Measurements from ENCODE around the gene PKHD1. TPM values are rescaled to one million over a fixed set of nuclear protein-coding genes. Genes with fewer than 3 reads are reported as not detected.

Gene PKHD1
- total RNA-seq, 1 donor from 2014 or later, result 0.03 TPM

DNA sequence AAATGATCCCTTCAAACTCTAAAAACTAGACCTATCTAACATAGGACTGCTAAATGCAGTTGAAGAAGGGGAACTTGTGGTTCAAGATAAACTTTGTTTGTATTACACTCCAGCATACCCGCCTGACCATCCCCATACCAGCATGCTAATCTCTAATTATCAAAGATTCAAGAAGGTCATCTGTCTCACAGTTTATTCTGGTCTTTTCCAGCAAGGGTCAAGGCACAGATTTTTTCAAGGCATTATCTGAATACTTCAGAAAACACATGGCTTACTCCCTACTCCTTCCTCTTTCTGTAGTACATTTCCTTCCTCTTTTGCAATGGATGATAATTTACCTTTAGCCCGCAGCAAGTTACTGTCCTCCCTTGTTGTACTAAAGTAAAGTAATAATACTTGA lies 174.1 kb downstream of the PKHD1 start:
- TF ChIP-seq, protein P1, sequence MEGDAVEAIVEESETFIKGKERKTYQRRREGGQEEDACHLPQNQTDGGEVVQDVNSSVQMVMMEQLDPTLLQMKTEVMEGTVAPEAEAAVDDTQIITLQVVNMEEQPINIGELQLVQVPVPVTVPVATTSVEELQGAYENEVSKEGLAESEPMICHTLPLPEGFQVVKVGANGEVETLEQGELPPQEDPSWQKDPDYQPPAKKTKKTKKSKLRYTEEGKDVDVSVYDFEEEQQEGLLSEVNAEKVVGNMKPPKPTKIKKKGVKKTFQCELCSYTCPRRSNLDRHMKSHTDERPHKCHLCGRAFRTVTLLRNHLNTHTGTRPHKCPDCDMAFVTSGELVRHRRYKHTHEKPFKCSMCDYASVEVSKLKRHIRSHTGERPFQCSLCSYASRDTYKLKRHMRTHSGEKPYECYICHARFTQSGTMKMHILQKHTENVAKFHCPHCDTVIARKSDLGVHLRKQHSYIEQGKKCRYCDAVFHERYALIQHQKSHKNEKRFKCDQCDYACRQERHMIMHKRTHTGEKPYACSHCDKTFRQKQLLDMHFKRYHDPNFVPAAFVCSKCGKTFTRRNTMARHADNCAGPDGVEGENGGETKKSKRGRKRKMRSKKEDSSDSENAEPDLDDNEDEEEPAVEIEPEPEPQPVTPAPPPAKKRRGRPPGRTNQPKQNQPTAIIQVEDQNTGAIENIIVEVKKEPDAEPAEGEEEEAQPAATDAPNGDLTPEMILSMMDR (IDR thresholded peaks at IDR 0.05; ENCODE audit: unreplicated experiment), result no peak

DNA sequence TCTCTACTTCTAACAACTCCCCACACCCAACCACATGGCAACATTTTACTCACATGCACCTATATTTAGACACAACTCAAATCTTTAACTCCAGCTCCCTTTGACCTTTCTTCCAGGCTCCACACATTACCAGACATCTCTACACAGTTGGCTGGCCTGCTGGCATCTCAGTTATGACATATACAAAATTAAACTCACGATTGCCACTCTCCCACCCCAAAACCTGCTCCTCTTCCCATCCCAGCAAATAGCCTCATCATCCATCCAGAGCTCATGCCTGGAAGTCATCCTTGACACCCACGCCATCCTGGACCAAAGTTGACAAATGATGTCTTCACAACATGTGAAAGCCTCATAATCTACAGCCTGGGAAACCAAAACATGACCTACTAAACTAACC lies 176.6 kb downstream of the PKHD1 start:
- Mint-ChIP-seq H3K9me3 (ENCODE audit: unreplicated experiment) (no peaks in the 10 kb centered on the region), H3K36me3 (ENCODE audit: low read depth, unreplicated experiment) (no peaks in the 10 kb centered on the region), H3K27me3 (ENCODE audit: unreplicated experiment) (no peaks in the 10 kb centered on the region), H3K4me1 (ENCODE audit: unreplicated experiment) (peaks cover 16% of the 10 kb centered on the region), H3K27ac (ENCODE audit: unreplicated experiment) (no peak overlapping the region), H3K4me3 (ENCODE audit: unreplicated experiment) (no peak overlapping the region)
- DNase-seq (ENCODE audit: low spot score), result no peak
- TF ChIP-seq, protein P1 (IDR thresholded peaks at IDR 0.05; ENCODE audit: unreplicated experiment), result no peak

More for the DNA sequence above, 174.1 kb downstream of the PKHD1 start:
- H3K27ac Mint-ChIP-seq (ENCODE audit: unreplicated experiment), result no peak overlapping the region
- peaks cover 16% of the 10 kb centered on the region for H3K4me1 Mint-ChIP-seq (ENCODE audit: unreplicated experiment)
- no peak overlapping the region for H3K4me3 Mint-ChIP-seq (ENCODE audit: unreplicated experiment)
- H3K36me3 Mint-ChIP-seq (ENCODE audit: low read depth, unreplicated experiment), result no peaks in the 10 kb centered on the region
- DNase-seq (ENCODE audit: low spot score), result no peak
- H3K27me3 Mint-ChIP-seq (ENCODE audit: unreplicated experiment), result peaks cover under 1% of the 10 kb centered on the region
- H3K9me3 Mint-ChIP-seq (ENCODE audit: unreplicated experiment), result no peaks in the 10 kb centered on the region

DNA sequence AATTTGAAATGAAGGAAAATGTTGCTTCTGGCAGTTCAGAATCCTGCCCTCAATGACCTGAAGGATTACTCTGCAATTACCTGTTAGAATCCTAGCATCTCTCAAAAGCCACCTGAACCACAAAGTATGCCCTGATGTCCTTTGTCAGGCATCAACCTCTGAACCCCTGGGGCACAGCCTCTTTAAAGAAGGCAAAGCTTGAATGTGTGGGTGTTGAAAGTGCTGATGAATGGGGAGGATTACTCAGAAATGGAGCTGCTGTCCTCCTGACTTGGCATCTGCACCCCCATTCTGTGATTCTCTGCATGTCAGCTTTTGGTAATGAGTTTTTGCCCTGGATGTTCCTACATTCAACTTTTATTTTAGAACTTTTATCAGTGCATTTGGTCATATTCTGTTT lies 179.2 kb downstream of the PKHD1 start:
- Mint-ChIP-seq H3K9me3 (ENCODE audit: unreplicated experiment) (no peaks in the 10 kb centered on the region), H3K36me3 (ENCODE audit: low read depth, unreplicated experiment) (no peaks in the 10 kb centered on the region), H3K27me3 (ENCODE audit: unreplicated experiment) (no peaks in the 10 kb centered on the region), H3K4me1 (ENCODE audit: unreplicated experiment) (peaks cover 6% of the 10 kb centered on the region), H3K27ac (ENCODE audit: unreplicated experiment) (no peak overlapping the region), H3K4me3 (ENCODE audit: unreplicated experiment) (no peak overlapping the region)
- no peak for DNase-seq (ENCODE audit: low spot score)
- TF ChIP-seq, protein P1 (IDR thresholded peaks at IDR 0.05; ENCODE audit: unreplicated experiment), result no peak

DNA sequence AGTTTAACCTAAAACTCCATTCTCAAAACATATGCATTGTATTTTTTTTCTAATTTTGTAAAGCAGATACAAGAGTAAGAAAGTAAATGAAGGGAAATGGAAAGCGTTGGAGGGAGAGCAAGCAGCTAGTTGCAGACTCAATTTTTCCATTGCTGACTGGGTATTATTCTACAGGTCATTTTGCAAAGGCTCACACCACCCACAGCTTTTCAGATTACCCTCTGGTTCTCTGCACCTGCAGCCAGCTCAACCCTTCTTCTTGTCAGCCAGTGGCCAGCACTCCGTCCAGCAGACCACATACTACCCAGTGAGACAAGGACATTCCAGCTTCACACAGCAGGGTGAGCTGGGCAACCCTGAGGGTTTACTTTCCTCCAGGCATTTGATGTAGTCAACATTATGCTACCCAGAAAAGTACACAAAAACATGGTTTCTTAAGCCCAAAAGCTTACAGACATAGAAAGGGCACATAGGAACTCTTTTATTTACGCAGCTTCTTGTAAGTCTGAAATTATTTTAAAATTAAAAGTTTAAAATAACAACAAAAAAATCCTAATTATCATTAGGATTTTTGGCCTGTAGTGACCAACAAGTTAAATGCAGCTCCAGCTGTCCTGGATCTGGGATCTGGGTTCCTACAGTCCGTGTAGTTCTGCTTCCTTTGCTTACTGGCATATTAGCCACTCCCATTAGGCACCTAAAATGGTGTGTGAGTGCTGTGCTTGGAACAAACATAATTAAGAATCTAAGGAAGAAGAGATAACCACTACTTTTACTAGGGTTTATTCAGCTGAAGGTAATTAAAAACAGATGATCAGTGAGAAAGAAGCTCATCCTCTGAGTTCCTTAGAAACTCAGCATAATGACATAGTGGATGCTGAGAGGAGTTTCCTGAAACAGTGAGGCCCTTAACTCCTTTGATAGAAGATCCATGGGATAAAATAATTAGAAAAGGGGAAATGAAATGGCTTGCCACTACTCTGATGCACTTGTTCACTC lies 185.3 kb downstream of the PKHD1 start:
- H3K4me1 Mint-ChIP-seq (ENCODE audit: unreplicated experiment), result no peaks in the 10 kb centered on the region
- no peak for DNase-seq (ENCODE audit: low spot score)
- no peaks in the 10 kb centered on the region for H3K27me3 Mint-ChIP-seq (ENCODE audit: unreplicated experiment)
- TF ChIP-seq, protein P1 (IDR thresholded peaks at IDR 0.05; ENCODE audit: unreplicated experiment), result no peak
- no peaks in the 10 kb centered on the region for H3K9me3 Mint-ChIP-seq (ENCODE audit: unreplicated experiment)
- H3K36me3 Mint-ChIP-seq (ENCODE audit: low read depth, unreplicated experiment), result no peaks in the 10 kb centered on the region
- no peak overlapping the region for H3K4me3 Mint-ChIP-seq (ENCODE audit: unreplicated experiment)
- H3K27ac Mint-ChIP-seq (ENCODE audit: unreplicated experiment), result no peak overlapping the region

DNA sequence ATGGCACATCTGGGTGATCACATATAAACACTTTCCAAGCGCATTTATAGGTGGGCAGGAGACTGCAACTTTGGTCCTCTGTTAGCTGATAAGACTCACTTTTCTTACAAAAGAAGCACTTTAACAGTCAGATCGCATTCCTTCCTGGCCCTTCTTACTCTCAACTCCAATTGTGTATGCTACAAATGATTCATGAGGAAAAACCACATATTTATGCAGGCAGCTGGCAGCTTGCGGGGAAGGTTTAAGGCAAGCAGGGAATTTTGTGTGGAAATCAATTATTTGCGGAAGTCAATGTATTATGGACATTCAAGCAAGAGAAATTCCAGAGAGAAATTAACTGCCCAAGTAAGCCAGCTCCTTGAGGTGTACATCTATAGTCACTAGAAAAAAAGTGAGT lies 194.0 kb downstream of the PKHD1 start:
- TF ChIP-seq, protein P1 (IDR thresholded peaks at IDR 0.05; ENCODE audit: unreplicated experiment), result no peak
- H3K4me1 Mint-ChIP-seq (ENCODE audit: unreplicated experiment), result no peaks in the 10 kb centered on the region
- no peaks in the 10 kb centered on the region for H3K9me3 Mint-ChIP-seq (ENCODE audit: unreplicated experiment)
- DNase-seq (ENCODE audit: low spot score), result no peak
- H3K27me3 Mint-ChIP-seq (ENCODE audit: unreplicated experiment), result peaks cover 1% of the 10 kb centered on the region
- H3K27ac Mint-ChIP-seq (ENCODE audit: unreplicated experiment), result no peak overlapping the region
- H3K4me3 Mint-ChIP-seq (ENCODE audit: unreplicated experiment), result no peak overlapping the region
- H3K36me3 Mint-ChIP-seq (ENCODE audit: low read depth, unreplicated experiment), result no peaks in the 10 kb centered on the region

Measured in endothelial cell (in vitro differentiated cells).